Measurements from ENCODE around the gene AMD1.
"Not testable (repeated sequence)": the region's sequence is repeated elsewhere in the genome, so short reads cannot be mapped to it uniquely, and the experiment has no call there.

AMD1 gene

DNA sequence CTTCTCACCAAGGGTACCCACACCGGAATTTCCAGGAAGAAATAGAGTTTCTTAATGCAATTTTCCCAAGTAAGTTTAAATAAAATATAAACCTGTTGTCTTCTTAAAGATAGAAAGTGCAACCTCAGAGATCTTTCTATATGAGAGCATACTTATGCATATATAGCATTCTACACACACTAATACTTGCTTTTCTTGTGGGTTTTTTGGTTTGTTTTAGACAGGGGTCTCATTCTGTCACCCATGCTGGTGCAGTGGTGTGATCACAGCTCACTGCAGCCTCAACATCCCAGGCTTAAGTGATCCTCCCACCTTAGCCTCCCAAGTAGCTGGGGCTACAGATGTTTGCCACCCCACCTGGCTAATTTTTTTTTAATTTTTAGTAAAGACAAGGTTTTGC lies 15.7 kb downstream of the AMD1 start:
- ChIA-PET CTCF (interaction anchor here (1.2 to 7.7 kb wide), 8 partner anchors 9 to 208 kb away, joined by 3 to 45 read pairs (median 4); no protein-coding TSS in a partner anchor), POLR2A (interaction anchor here (1.0 kb wide), 1 partner anchor 16 kb away, joined by 5 read pairs; the partner anchor contains the start of gene AMD1)
- no peak for DNase-seq (ENCODE audit: extremely low spot score)
- TF ChIP-seq, protein P1, sequence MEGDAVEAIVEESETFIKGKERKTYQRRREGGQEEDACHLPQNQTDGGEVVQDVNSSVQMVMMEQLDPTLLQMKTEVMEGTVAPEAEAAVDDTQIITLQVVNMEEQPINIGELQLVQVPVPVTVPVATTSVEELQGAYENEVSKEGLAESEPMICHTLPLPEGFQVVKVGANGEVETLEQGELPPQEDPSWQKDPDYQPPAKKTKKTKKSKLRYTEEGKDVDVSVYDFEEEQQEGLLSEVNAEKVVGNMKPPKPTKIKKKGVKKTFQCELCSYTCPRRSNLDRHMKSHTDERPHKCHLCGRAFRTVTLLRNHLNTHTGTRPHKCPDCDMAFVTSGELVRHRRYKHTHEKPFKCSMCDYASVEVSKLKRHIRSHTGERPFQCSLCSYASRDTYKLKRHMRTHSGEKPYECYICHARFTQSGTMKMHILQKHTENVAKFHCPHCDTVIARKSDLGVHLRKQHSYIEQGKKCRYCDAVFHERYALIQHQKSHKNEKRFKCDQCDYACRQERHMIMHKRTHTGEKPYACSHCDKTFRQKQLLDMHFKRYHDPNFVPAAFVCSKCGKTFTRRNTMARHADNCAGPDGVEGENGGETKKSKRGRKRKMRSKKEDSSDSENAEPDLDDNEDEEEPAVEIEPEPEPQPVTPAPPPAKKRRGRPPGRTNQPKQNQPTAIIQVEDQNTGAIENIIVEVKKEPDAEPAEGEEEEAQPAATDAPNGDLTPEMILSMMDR (IDR thresholded peaks at IDR 0.05; ENCODE audit: control extremely low read depth, extremely low read depth, low read depth, missing control alignments), result no peak

DNA sequence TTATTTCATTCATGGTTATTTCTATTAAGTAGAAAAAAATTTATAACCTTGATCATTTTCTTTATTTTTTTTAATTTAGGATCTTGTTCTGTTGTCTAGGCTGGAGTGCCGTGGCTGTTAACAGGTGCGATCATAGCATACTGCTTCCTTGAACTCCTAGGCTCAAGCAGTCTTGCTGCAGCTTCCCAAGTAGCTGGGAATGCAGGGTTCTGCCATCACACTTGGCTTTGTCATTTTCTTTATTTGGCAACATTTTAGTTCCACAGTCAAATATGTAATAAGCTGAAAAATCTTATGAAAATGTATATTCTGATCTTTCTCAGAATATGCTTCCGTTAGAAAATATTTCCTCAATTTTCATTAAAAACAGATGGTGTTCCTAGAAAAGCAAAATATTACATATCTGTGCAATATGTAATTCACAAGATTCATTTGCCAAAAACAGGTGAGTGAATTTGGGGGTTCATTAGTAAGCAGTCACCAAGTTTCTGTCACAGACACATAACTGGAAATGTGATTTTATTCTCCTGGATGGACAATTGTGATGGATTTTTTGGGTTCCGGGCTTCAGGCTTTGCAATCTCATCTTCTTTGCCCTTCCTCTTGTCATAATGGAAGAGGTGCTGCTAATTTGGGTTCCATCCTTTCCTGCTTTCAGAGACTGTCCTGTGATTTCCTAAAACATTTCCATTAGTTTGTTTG lies 21.5 kb downstream of the AMD1 start:
- POLR2A ChIA-PET, result no interaction called here
- TF ChIP-seq, protein P1 (IDR thresholded peaks at IDR 0.05; ENCODE audit: control extremely low read depth, extremely low read depth, low read depth, missing control alignments), result no peak
- CTCF ChIA-PET, result no interaction called here
- DNase-seq (ENCODE audit: extremely low spot score), result no peak

DNA sequence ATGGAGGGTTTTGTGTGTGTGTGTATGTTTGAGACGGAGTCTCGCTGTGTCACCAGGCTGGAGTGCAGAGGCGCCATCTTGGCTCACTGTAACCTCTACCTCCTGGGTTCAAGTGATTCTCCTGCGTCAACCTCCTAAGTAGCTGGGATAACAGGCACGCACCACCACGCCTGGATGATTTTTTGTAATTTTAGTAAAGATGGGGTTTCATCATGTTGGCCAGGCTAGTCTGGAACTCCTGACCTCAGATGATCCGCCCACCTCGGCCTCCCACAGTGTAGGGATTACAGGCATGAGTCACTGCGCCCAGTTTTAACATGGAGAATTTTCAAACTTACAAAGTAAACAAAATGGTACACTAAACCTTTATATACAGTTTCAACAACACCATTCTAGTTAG lies 22.8 kb downstream of the AMD1 start:
- ChIA-PET POLR2A (interaction anchor here (2.4 kb wide), 1 partner anchor 23 kb away, joined by 12 read pairs; the partner anchor contains the start of gene AMD1), CTCF (interaction anchor here (1.5 kb wide), 1 partner anchor 11 kb away, joined by 3 read pairs; no protein-coding TSS in a partner anchor)
- TF ChIP-seq, protein P1 (IDR thresholded peaks at IDR 0.05; ENCODE audit: control extremely low read depth, extremely low read depth, low read depth, missing control alignments), result no peak
- no peak for DNase-seq (ENCODE audit: extremely low spot score)

DNA sequence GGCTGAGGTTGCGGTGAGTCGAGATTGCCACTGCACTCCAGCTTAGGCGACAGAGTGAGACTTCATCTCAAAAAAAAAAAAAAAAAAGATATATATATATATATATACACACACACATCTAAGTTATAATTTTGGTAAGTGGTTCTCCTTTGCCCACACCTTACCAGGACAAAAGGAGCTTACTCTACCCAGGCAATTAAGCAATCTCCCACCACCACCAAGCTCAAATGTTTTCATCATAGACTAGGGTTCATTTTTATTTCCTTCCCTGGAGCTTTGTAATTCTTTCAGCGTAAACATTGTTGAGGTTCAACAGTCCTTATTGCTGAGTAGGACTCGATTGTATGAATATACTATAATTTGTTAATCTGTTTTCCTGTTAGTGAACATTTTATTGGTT lies 23.5 kb downstream of the AMD1 start:
- CTCF ChIA-PET, result interaction anchor here (0.9 to 1.5 kb wide), 2 partner anchors 12 to 19 kb away, joined by 3 to 4 read pairs; no protein-coding TSS in a partner anchor
- no peak for DNase-seq (ENCODE audit: extremely low spot score)
- TF ChIP-seq, protein P1 (IDR thresholded peaks at IDR 0.05; ENCODE audit: control extremely low read depth, extremely low read depth, low read depth, missing control alignments), result no peak
- POLR2A ChIA-PET, result interaction anchor here (2.4 kb wide), 1 partner anchor 24 kb away, joined by 12 read pairs; the partner anchor contains the start of gene AMD1

GRCh38 chr6:110900028-110900598 lies 25.5 kb downstream of the AMD1 start:
- CTCF ChIA-PET, result interaction anchor here (1.4 kb wide), 1 partner anchor 10 kb away, joined by 4 read pairs; no protein-coding TSS in a partner anchor
- POLR2A ChIA-PET, result no interaction called here
- DNase-seq (ENCODE audit: extremely low spot score), result no peak
- TF ChIP-seq, protein P1 (IDR thresholded peaks at IDR 0.05; ENCODE audit: control extremely low read depth, extremely low read depth, low read depth, missing control alignments), result no peak

- CTCF ChIA-PET, result interaction anchor here (1.2 to 1.4 kb wide), 3 partner anchors 12 to 25 kb away, joined by 3 to 4 read pairs (median 3); no protein-coding TSS in a partner anchor
- DNase-seq (ENCODE audit: extremely low spot score); POLR2A ChIA-PET: not testable (repeated sequence)
Measured at GRCh38 chr6:110901601-110902000, 27.0 kb downstream of the AMD1 start.

GRCh38 chr6:110902091-110902490 lies 27.5 kb downstream of the AMD1 start:
- ChIA-PET POLR2A (no interaction called here), CTCF (interaction anchor here (1.2 kb wide), 1 partner anchor 25 kb away, joined by 3 read pairs; no protein-coding TSS in a partner anchor)
- DNase-seq (ENCODE audit: extremely low spot score), result no peak
- TF ChIP-seq, protein P1 (IDR thresholded peaks at IDR 0.05; ENCODE audit: control extremely low read depth, extremely low read depth, low read depth, missing control alignments), result no peak

- CTCF ChIA-PET, POLR2A ChIA-PET: not testable (repeated sequence)
Measured at GRCh38 chr6:110906273-110906672, 31.7 kb downstream of the AMD1 start.

More at GRCh38 chr6:110906273-110906672, 31.7 kb downstream of the AMD1 start:
- DNase-seq (ENCODE audit: extremely low spot score), result not testable (repeated sequence)

All from GM10248 (cell line).